Measurements from ENCODE around the gene ANXA2R.

The ANXA2R gene

DNA sequence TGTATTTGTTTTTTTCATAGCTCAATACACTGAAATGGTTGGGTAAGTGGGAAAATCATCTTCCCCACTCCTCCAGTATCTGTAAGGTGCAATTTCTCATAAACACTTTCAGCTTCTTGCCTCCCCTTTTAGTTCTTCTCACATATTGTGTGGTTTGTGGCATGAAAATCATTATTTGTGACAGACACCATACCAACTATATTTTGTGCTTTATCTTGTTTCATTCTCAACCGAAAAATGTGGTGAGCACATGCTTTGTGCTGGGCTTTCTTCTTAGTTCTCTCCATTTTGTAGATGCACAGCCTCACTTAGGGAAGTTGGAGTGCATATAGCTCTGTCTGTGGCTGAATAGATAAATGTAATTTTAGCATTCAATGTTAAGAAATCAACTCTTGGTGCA is 6.4 kb upstream of the ANXA2R start:
- no peak overlapping the region for H3K27ac ChIP-seq (ENCODE audit: low read depth, low read length)
- no peaks in the 10 kb centered on the region for H3K9me3 ChIP-seq (ENCODE audit: control insufficient read depth, insufficient read depth, low read length)
- no peaks in the 10 kb centered on the region for H3K27me3 ChIP-seq (ENCODE audit: control insufficient read depth, low read length)
- H3F3A ChIP-seq (ENCODE audit: control insufficient read depth, insufficient read depth): peaks cover 7% of the 10 kb centered on the region
- no peaks in the 10 kb centered on the region for H3K9me2 ChIP-seq (replicated peaks; ENCODE audit: control insufficient read depth, low read length)
- H3K79me2 ChIP-seq (ENCODE audit: control insufficient read depth, low read length): peaks cover 6% of the 10 kb centered on the region
- TF ChIP-seq, protein P1, sequence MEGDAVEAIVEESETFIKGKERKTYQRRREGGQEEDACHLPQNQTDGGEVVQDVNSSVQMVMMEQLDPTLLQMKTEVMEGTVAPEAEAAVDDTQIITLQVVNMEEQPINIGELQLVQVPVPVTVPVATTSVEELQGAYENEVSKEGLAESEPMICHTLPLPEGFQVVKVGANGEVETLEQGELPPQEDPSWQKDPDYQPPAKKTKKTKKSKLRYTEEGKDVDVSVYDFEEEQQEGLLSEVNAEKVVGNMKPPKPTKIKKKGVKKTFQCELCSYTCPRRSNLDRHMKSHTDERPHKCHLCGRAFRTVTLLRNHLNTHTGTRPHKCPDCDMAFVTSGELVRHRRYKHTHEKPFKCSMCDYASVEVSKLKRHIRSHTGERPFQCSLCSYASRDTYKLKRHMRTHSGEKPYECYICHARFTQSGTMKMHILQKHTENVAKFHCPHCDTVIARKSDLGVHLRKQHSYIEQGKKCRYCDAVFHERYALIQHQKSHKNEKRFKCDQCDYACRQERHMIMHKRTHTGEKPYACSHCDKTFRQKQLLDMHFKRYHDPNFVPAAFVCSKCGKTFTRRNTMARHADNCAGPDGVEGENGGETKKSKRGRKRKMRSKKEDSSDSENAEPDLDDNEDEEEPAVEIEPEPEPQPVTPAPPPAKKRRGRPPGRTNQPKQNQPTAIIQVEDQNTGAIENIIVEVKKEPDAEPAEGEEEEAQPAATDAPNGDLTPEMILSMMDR (IDR thresholded peaks at IDR 0.05; ENCODE audit: low read depth, low read length, poor library complexity, severe bottlenecking): no peak
- no peak for TF ChIP-seq EZH2phosphoT487 (IDR thresholded peaks at IDR 0.05; ENCODE audit: borderline replicate concordance, low read length)
- no peak overlapping the region for H3K4me3 ChIP-seq (ENCODE audit: low read length)
- H3K4me2 ChIP-seq (ENCODE audit: low read length): no peak overlapping the region
- no peaks in the 10 kb centered on the region for H3K36me3 ChIP-seq (ENCODE audit: control insufficient read depth, low read length)
- H4K20me1 ChIP-seq (ENCODE audit: control insufficient read depth, insufficient read depth, low read depth, low read length): no peaks in the 10 kb centered on the region
- H3K4me1 ChIP-seq (ENCODE audit: control insufficient read depth, low read length): peaks cover 33% of the 10 kb centered on the region

DNA sequence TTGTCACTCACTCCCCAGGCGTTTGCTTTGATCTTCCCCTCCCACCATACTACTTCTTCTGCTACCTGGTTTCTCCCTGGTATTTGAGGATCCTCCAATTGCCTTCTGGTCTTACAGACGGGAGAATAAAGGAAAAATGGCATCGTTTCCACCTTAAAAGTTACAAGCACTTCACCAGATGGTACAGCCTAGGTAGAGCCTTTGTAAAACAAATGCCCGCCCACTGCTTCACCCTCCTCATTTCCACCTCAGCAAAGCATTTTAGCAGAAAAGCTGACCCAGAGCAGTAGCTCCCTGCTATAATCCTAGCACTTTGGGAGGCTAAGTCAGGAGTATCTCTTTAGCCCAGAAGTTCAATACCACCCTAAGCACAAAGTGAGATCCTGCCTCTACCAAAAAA is 5.1 kb upstream of the ANXA2R start:
- no peaks in the 10 kb centered on the region for H3K36me3 ChIP-seq (ENCODE audit: control insufficient read depth, low read length)
- no peak for TF ChIP-seq EZH2phosphoT487 (IDR thresholded peaks at IDR 0.05; ENCODE audit: borderline replicate concordance, low read length)
- TF ChIP-seq, protein P1 (IDR thresholded peaks at IDR 0.05; ENCODE audit: low read depth, low read length, poor library complexity, severe bottlenecking): no peak
- no peak overlapping the region for H3K27ac ChIP-seq (ENCODE audit: low read depth, low read length)
- H3K4me1 ChIP-seq (ENCODE audit: control insufficient read depth, low read length): peaks cover 33% of the 10 kb centered on the region
- H3K4me3 ChIP-seq (ENCODE audit: low read length): no peak overlapping the region
- no peaks in the 10 kb centered on the region for H3K9me2 ChIP-seq (replicated peaks; ENCODE audit: control insufficient read depth, low read length)
- peaks cover 7% of the 10 kb centered on the region for H3K79me2 ChIP-seq (ENCODE audit: control insufficient read depth, low read length)
- H3K9me3 ChIP-seq (ENCODE audit: control insufficient read depth, insufficient read depth, low read length): no peaks in the 10 kb centered on the region
- H3F3A ChIP-seq (ENCODE audit: control insufficient read depth, insufficient read depth): peaks cover 18% of the 10 kb centered on the region
- H4K20me1 ChIP-seq (ENCODE audit: control insufficient read depth, insufficient read depth, low read depth, low read length): no peaks in the 10 kb centered on the region
- no peak overlapping the region for H3K4me2 ChIP-seq (ENCODE audit: low read length)
- no peaks in the 10 kb centered on the region for H3K27me3 ChIP-seq (ENCODE audit: control insufficient read depth, low read length)

DNA sequence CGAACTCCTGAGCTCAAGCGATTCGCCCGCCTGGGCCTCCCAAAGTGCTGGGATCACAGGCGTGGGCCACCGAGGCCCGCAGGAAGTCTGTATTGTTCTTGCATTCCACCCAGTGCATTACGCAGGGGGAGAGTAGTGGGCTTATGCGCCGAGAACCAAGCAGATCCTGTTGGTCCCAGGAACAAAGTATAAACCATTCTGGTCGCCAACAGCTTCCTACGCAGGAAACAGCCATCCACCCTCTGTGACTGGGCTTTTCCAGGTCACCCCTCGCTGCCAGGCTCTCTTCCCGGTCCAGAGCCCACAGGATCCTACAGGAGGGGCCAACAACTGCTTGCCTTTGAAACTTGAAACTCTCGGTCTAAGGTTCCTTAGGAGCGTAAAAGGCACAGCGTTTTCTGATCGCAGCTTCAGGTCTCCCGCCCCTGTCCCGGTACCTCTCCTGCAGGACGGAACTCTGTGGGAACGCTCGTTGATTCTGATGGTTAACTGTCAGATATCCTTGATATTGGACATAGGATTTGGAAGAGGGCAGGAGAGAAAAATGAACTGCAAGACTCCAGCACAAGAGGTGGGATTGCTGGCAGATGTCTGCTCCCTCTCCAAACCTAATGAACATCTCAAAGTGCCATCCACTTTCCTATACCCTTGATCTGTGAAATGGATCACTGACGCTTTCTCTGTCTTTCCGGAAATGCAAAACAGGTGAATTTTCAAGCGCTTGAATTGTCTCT is 4.2 kb upstream of the ANXA2R start:
- H3K27ac ChIP-seq (ENCODE audit: low read depth, low read length): no peak overlapping the region
- no peaks in the 10 kb centered on the region; the same call in 1 of the 2 replicates for H3K36me3 ChIP-seq (ENCODE audit: control insufficient read depth, low read length)
- H4K20me1 ChIP-seq (ENCODE audit: control insufficient read depth, insufficient read depth, low read depth, low read length): no peaks in the 10 kb centered on the region
- H3K79me2 ChIP-seq (ENCODE audit: control insufficient read depth, low read length): peaks cover 14% of the 10 kb centered on the region
- no peaks in the 10 kb centered on the region for H3K9me2 ChIP-seq (replicated peaks; ENCODE audit: control insufficient read depth, low read length)
- H3K9me3 ChIP-seq (ENCODE audit: control insufficient read depth, insufficient read depth, low read length): no peaks in the 10 kb centered on the region
- peaks cover 22% of the 10 kb centered on the region for H3F3A ChIP-seq (ENCODE audit: control insufficient read depth, insufficient read depth)
- H3K4me1 ChIP-seq (ENCODE audit: control insufficient read depth, low read length): peaks cover 36% of the 10 kb centered on the region
- no peak overlapping the region for H3K4me3 ChIP-seq (ENCODE audit: low read length)
- no peaks in the 10 kb centered on the region for H3K27me3 ChIP-seq (ENCODE audit: control insufficient read depth, low read length)
- TF ChIP-seq, protein P1 (IDR thresholded peaks at IDR 0.05; ENCODE audit: low read depth, low read length, poor library complexity, severe bottlenecking): no peak
- no peak for TF ChIP-seq EZH2phosphoT487 (IDR thresholded peaks at IDR 0.05; ENCODE audit: borderline replicate concordance, low read length)
- H3K4me2 ChIP-seq (ENCODE audit: low read length): no peak overlapping the region; the same call in 1 of the 2 replicates
